ENCODE data around the gene FAM222A.

Gene FAM222A

DNA sequence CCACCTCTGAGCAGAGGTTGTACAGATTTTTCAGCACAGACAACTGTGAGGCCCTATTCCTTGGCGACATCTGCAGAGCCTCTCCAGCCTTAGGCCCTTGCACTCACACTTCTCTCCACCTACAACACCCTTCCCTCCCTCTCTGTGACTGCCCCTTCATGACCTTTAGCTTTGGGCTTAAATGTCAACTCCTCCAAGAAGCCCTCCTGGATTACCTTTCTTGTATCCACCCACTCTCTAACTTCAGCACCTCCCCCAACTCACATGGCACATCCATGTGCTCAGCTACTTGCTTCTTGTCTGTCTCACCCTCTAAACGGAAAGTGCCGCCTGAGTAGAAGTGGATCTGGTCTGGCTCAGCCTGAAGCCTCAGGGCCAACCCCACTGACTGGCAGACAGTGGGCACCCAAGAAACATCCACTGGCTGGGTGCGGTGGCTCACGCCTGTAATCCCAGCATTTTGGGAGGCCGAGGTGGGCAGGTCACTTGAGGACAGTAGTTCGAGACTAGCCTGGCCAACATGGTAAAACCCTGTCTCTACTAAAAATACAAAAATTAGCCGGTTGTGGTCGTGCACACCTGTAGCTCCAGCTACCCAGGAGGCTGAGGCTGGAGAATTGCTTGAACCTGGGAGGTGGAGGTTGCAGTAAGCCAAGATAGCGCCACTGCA lies 97.5 kb downstream of the FAM222A start:
- no peak for DNase-seq

- DNase-seq, result no peak
Observed at GRCh38 chr12:109811624-109811995, 98.0 kb downstream of the FAM222A start.

- DNase-seq, result no peak
Observed at GRCh38 chr12:109813810-109814416, 100.3 kb downstream of the FAM222A start.

GRCh38 chr12:109814600-109815150 lies 101.0 kb downstream of the FAM222A start:
- no peak for DNase-seq

GRCh38 chr12:109815225-109815624 lies 101.6 kb downstream of the FAM222A start:
- DNase-seq, result no peak

GRCh38 chr12:109815757-109816617 lies 102.4 kb downstream of the FAM222A start:
- no peak for DNase-seq

DNA sequence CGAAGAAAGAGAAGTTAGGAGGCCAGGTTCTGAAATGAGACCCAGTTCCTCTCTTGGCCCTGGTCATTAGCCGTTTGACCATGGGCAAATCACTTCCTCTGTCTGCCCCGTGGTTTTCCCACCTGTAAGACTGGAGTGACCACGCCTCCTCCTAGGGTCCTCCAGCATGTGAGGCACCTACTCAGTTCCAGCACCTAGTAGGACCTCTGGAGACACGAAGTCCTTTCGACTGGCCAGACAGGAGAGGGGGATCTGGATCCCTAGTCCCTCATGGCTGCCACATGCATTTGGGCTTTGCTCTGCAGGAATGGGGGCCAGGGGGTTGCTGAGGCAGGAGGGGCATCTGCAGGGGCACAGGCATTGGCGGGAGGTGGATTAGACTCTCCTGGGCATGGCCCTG lies 103.2 kb downstream of the FAM222A start:
- DNase-seq, result no peak

DNA sequence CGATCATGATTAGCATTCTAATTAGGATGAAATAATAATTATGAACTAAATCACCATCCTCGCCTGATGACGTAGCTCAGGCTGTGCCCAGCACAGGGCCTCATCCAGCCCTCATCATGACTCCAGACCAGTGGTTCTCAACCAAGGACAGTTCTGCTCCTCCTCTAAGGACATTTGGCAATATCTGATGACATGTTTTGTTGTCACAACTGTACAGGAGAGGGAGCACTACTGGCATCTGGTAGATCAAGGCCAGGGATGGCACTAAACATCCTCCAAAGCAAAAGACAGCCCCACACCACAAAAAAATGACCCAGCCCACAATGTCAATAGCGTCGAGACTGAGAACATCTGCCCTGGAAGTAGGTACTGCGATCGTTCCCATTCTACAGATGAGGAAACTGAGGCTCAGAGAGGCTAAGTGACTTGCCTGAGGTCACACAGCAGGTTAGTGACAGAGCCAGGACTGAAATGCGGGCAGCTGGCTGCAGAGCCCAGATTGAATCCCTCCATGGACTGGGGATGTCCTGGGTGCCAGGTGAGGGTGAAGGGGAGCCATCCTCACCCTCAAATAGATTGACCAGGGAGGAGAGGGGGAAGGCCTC lies 104.1 kb downstream of the FAM222A start:
- no peak for DNase-seq

- no peak for DNase-seq
Observed at GRCh38 chr12:109818253-109818652, 104.6 kb downstream of the FAM222A start.

DNA sequence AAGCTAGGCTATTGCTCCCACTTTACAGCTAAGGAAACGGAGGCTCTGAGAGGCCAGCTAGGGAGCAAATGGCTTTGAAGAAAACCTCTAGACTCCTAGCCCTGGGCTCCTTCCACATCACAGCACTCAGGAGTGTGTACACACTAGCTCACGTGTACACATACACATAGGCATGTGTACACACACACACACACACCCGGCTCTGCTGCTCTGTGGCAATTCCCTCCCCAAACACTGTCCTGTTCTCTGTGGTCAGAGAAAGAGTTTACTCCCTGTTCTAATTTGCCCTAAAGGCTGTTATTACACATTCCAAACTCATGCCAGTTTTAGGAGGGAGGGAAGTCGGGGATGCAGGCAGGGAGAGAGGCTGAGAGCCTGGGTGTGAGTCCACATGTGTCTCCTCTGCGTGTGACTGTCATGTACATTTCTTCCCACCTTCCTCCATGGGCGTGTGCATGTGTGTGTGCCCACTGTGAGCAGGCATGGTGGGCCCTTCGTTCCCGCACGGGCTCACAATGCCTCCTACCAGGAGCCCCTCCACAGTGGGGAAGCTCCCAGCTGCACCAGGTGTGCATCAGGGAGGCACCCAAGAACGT lies 105.4 kb downstream of the FAM222A start:
- no peak for DNase-seq

All from activated naive CD4-positive, alpha-beta T cell (primary cell).